HuH-7.5 (cell line): ENCODE results near the gene NPAS3.

Experiments used
- DNase-seq: peaks from one replicate; pipeline ENCODE4 v3.0.0; 2011; ENCODE audit warnings: low spot score

Gene NPAS3

GRCh38 chr14:33836900-33837577 is 898.4 kb downstream of the NPAS3 start:
- DNase-seq: no peak

DNA sequence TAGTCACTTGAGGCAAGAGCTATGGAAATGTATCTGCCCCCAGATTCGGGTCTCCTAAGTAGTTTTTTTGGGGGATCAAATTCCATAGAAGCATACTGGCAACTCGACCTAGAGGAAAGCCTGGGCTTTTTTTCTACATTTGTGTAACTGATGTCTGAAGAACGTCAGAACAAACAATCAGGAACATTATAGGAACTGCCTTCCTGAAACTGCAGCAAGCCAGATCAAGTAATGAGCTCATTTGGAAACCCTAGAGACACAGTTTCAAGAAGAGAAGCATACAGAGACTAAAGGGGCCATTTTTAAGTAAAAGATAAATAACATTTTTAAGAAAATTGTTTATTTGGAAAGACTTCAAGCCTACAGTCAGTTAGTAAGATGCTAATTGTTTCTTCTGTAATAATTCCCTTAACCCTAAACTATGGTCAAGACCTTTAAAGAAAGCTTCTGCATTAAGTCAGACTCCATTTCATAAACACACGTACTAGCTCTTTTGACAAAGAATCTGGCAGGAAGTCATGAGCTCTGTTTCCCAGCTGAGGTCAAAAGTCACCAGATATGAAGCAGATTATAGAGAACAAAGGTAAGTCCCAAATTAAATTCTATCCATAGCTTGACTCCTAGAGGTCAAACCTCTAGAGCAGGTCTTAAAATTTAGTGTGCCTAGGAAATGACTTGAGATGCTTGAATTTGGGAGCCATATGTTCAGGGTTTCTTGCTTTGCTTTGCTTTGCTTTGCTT is 899.4 kb downstream of the NPAS3 start:
- no peak for DNase-seq

GRCh38 chr14:33839193-33840076 is 900.8 kb downstream of the NPAS3 start:
- peak; percentile 19 for DNase-seq

DNA sequence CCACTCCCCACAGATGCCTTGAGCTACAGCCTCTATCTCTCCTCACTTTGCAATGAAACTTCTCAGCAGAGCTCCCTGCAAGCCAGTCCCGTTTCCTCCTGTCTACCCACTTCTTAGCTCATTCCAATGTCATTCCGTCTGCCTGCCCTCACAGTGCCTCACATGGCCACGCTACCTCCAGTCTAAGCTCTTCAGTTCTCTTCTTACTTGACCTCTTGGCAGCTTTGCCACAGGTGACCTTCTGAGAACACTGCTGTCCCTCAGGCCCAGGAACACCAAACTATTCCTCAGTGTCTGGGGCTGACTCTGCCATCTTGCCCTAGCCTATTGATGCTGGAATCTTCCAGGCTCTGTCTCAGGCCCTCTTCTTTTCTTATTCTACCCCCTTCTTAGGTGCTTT is 902.1 kb downstream of the NPAS3 start:
- DNase-seq: no peak

DNA sequence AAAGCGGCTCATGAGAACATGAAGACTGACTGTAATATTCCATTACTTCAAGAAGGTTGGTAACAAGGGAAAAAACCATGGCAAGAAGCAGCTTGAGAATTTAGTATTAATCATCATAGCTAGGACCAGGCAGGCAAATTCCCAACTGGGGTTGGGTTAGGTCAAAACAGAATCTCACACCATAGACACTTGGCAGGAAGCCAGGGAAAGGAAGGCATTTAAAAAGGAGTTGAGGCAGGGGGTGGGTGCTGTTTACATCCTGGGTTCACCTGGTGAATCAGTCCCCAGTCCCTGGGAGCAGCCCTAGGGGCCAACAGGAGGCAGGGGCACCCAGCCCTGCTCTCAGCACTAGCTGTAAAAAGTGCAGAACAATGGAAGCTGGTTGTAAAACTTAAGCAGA is 903.6 kb downstream of the NPAS3 start:
- no peak for DNase-seq

DNA sequence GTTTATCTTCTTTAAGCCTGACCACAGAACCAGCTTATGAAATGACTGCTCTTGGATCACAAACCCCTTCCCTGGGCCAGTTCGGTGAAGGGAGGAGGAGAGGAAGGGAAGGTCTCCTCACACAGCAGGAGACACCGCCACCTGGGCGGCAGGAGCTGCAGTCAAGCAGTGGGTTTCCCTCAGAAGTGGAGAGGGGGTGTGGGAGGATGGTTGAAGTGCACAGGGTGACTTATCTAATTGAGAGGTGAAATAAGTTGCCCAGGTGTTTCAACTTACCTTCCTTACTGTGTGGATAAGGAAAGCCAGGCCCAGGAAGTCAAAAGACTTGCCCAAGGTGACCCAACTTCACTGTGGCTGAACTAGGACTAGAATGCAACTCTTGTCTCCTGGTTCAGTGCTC is 905.4 kb downstream of the NPAS3 start:
- no peak for DNase-seq

- no peak for DNase-seq
Observed at GRCh38 chr14:33846100-33846824, 907.6 kb downstream of the NPAS3 start.

DNA sequence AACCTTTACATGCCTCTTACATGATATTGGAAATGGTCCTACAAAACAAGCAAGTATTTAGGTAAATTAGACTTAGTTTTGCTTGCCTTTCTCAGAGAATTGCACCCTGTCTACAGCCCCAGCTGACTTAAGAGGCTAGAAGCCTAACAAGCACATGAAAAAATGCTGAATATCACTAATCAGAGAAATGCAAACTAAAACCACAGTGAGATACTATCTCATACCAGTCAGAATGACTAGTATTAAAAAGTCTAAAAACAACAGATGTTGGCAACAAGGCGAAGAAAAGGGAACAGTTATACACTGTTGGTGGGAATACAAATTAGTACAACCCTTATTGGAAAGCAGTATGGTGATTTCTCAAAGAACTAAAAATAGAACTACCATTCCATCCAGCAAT is 908.4 kb downstream of the NPAS3 start:
- no peak for DNase-seq

DNA sequence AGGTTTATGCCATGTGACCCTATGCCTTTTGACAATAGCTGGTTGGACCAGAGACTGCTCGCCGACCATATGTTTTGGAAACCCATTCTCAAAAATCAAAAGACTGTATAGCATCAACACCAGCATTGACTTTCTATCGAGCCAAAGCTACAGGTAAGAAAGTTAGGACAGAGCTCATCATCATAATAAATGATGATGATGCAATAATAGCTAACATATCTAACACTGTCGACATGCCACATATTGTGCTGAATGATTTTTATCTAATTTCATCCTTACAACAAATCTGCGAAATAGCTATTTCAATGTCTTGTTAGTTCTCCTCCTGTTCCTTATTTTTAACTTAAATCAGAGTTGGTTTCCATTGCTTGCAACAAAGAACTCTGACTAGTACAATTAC is 909.3 kb downstream of the NPAS3 start:
- DNase-seq: no peak

DNA sequence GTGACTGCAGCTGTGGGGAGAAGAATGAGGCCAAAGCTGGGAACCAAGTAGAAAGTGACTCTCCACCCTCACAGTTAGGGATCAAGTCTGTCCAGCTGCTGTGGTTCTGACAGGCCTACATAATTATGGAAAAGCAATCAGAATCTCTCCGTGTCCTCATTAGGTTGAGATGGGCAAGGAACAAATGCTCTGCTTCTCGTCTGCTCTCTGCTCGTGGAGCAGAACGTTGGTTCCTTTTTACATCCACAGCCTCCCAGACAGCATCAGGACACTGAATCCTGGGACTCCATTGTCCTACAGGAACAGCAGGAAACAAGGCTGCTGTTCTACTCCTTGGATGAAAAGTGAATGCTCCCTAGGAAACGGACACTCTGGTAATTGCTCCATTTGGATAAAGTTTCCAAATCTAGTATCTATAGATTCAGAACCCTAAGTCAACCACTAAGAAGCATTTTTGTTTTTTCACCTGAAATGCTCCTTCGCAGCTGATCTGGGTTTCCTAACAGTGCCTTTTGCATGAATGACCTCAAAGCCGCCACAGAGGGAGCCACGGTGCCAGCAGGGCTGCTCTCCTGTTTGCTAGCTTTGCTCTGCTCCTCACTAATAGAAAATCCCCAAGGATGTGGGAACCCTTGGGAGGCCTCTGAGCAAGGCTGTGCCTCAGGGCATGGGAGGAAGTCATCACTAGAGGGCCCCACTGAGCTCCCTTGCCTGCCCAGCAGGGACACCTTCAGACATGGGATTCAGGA is 910.2 kb downstream of the NPAS3 start:
- peak; percentile 50 for DNase-seq

- no peak for DNase-seq
Observed at GRCh38 chr14:33849455-33849801, 910.7 kb downstream of the NPAS3 start.

DNA sequence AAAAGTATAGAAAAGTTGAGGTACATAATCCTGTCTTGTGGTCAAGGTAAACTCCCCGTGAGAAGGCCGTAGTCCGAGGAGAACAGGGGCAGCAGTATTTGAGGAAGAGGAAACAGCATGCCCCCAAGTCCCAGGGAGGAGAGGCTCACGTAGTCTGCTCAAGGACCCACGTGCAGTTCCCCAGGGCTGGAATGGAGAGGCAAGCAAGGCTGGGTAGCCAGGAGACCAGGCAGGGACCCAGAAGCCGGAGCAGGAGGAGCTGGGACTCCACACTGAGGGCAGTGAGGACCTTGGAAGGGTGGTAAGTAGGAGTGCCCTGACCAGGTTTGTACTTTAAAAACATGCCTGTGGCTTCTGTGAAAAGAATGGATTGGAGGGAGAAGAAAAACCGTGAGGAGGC is 912.1 kb downstream of the NPAS3 start:
- DNase-seq: no peak

- no peak for DNase-seq
Observed at GRCh38 chr14:33851366-33851765, 912.7 kb downstream of the NPAS3 start.

GRCh38 chr14:33851931-33852330 is 913.3 kb downstream of the NPAS3 start:
- no peak for DNase-seq
